ENCODE results near the gene PKDREJ.
A peak's percentile ranks its signal among the peaks of the same experiment; 100 is the strongest.

The PKDREJ gene

GRCh38 chr22:46276563-46276962, 13.4 kb upstream of the PKDREJ start:
- TF ChIP-seq, protein P1, sequence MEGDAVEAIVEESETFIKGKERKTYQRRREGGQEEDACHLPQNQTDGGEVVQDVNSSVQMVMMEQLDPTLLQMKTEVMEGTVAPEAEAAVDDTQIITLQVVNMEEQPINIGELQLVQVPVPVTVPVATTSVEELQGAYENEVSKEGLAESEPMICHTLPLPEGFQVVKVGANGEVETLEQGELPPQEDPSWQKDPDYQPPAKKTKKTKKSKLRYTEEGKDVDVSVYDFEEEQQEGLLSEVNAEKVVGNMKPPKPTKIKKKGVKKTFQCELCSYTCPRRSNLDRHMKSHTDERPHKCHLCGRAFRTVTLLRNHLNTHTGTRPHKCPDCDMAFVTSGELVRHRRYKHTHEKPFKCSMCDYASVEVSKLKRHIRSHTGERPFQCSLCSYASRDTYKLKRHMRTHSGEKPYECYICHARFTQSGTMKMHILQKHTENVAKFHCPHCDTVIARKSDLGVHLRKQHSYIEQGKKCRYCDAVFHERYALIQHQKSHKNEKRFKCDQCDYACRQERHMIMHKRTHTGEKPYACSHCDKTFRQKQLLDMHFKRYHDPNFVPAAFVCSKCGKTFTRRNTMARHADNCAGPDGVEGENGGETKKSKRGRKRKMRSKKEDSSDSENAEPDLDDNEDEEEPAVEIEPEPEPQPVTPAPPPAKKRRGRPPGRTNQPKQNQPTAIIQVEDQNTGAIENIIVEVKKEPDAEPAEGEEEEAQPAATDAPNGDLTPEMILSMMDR (IDR thresholded peaks at IDR 0.05): no peak
- TF ChIP-seq ZFX (IDR thresholded peaks at IDR 0.05; ENCODE audit: borderline replicate concordance): no peak

DNA sequence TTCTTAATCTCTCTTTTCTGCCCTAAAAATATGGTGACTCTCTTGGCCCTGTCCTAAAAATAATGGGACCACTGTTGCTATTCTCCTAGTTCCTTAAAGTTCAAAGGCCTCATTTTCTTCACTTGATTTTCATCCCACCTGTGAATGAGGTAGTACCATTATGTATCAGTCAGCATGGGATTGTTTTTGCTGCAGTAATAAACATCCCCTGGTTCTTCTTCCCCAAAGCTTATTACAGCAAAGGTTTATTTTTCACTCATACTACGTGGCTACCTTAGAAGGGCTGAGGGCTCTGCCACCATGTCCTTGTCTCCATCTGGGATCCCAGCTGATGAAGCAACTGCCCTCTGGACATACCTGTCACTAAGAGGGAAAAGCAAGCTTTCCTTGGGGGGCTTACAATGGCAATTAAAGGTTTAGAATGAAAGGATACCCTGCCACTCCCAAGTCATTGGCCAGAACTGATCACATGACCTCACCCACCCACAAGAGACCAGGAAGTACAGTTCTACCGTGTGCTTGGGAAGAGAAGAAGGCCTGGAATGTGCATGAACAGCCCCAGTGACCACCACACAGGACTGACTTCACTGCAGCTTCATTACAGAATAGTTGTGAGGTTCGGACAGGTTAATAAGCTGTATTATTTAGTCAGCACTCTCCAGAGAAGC, 12.4 kb upstream of the PKDREJ start:
- H3K27ac ChIP-seq: 0 out of 2 replicates have a peak overlapping the region, but pooled peaks have one; percentile 20
- no peak for TF ChIP-seq ZFX (IDR thresholded peaks at IDR 0.05; ENCODE audit: borderline replicate concordance)
- TF ChIP-seq, protein P1 (IDR thresholded peaks at IDR 0.05): no peak

More at GRCh38 chr22:46276563-46276962, 13.4 kb upstream of the PKDREJ start:
- no peak overlapping the region for H3K27ac ChIP-seq

GRCh38 chr22:46274381-46274780, 11.2 kb upstream of the PKDREJ start:
- H3K27ac ChIP-seq: no peak overlapping the region
- TF ChIP-seq, protein P1 (IDR thresholded peaks at IDR 0.05): no peak
- TF ChIP-seq ZFX (IDR thresholded peaks at IDR 0.05; ENCODE audit: borderline replicate concordance): no peak

GRCh38 chr22:46273432-46274148, 10.4 kb upstream of the PKDREJ start:
- H3K27ac ChIP-seq: no peak overlapping the region
- no peak for TF ChIP-seq ZFX (IDR thresholded peaks at IDR 0.05; ENCODE audit: borderline replicate concordance)
- TF ChIP-seq, protein P1 (IDR thresholded peaks at IDR 0.05): no peak

DNA sequence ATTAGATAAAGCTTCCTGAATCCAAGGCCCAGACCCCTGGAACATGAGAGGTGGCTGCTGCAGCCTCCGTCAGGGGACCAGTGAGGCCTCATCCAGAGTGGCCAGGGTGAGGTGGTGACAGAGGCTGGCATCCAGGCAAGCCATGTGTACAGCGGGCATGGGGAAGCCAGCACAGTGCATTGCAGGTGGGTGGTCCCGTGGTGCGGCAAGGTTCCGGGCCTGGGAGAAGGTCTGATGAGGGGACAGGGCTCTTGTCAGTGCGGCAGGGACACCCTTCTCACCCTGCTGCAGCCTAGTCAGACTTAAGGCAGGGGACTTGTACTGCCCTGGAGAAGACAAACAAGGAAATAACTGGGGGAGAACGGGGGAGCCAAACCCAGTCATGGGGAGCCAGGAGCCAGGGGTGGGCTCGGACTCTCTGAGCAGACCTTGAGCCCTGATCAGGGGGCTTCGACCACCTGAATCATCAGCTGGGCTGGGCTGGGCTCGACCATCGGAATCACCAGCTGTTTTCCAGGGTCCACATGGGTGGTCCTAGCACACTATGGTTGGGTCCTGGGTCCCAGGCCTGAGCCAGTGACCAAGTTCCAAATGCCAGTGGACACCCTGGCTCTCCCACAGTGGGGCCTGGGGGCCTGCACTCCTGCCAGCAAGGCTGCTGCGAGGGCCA, 9.8 kb upstream of the PKDREJ start:
- TF ChIP-seq, protein P1 (IDR thresholded peaks at IDR 0.05): no peak
- TF ChIP-seq ZFX (IDR thresholded peaks at IDR 0.05; ENCODE audit: borderline replicate concordance): no peak

DNA sequence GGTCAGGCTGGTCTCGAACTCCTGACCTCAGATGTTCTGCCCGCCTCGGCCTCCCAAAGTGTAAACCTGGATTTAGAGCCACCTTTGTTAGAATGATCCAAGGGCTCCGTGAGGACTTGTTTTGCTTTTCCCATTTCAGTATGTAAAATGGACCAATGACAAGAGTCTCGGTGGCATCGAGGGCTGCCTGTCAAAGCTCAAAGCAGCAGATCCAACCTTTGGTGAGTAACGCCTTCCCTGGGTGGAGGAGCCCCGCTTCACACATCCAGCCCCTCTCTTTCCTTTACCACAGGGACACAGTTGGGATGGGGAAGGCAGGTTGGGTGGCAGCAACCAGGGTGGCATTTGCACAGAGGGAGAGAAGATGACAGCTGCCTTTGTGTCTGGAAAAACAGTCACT, 9.1 kb upstream of the PKDREJ start:
- H3K27ac ChIP-seq: no peak overlapping the region
- TF ChIP-seq, protein P1 (IDR thresholded peaks at IDR 0.05): no peak
- no peak for TF ChIP-seq ZFX (IDR thresholded peaks at IDR 0.05; ENCODE audit: borderline replicate concordance)

More for the DNA sequence above, 9.8 kb upstream of the PKDREJ start:
- H3K27ac ChIP-seq: no peak overlapping the region

All from 22Rv1 (cell line).